ENCODE data around the gene EHHADH. TPM values are rescaled to one million over a fixed set of nuclear protein-coding genes. Genes with fewer than 3 reads are reported as not detected.

The EHHADH gene
- total and polyA plus RNA-seq, 9 of the 15 experiments (the other 6 are each of a cell fraction or from before 2014, with no cell fraction given), result 3.6 to 6.4 (median 5.4) TPM

GRCh38 chr3:185172086-185173049 lies 81.5 kb downstream of the EHHADH start:
- ATAC-seq (no peak), DNase-seq (ENCODE audit: extremely low read depth in 1 of 4, low spot score in 3 of 4) (no peak), FAIRE-seq (no peak)
- ChIA-PET CTCF (ENCODE audit: low intra/inter-chr PET ratio) (no interaction called here), POLR2A (interaction anchor here (1.0 to 1.5 kb wide), 3 partner anchors 10 to 429 kb away, joined by 3 to 6 read pairs (median 3); no protein-coding TSS in a partner anchor)
- H3K27ac ChIP-seq (ENCODE audit: extremely low read depth, low read depth, low read length), result no peak overlapping the region
- in situ Hi-C loops (cut with MboI) (no loop called here), intact Hi-C loops (cut with micrococcal nuclease) (no loop called here)
- no peak overlapping the region for H3K9ac ChIP-seq (ENCODE audit: insufficient read depth in 1 of 2, low read depth in 2 of 2, low read length in 2 of 2)
- no peaks in the 10 kb centered on the region for H3K9me3 ChIP-seq (replicated peaks; ENCODE audit: control insufficient read depth, insufficient read depth, low read depth, low read length)
- H3K79me2 ChIP-seq (ENCODE audit: control insufficient read depth, insufficient read depth, low read length), result no peaks in the 10 kb centered on the region
- H3K9me1 ChIP-seq (ENCODE audit: control insufficient read depth, insufficient read depth, low read length), result no peaks in the 10 kb centered on the region
- no peak overlapping the region for H3K4me3 ChIP-seq
- peak overlapping the region; percentile 63 for H2AFZ ChIP-seq (ENCODE audit: low read depth, low read length)
- no peaks in the 10 kb centered on the region; a peak in 1 of 5 replicates for H3K27me3 ChIP-seq (ENCODE audit: control insufficient read depth in 2 of 2, insufficient read depth in 2 of 2, low read length in 2 of 2)
- BruUV-seq (replicated peaks), result no TSS peak
- no peaks in the 10 kb centered on the region for H3K36me3 ChIP-seq (ENCODE audit: control insufficient read depth, insufficient read depth, low read length)
- no peak overlapping the region; the same call in 1 of the 2 replicates for H3K4me2 ChIP-seq (ENCODE audit: insufficient read depth, low read length)
- 38% methylated on average over 11 of the region's 11 CpGs for WGBS (ENCODE audit: insufficient coverage, low coverage, missing lambda C conversion rate)
- peaks cover 7 to 13% of the 10 kb centered on the region in 2 experiments; a peak in 4 of 5 replicates for H3K4me1 ChIP-seq (replicated peaks in 1 of 2; ENCODE audit: control insufficient read depth in 2 of 2, insufficient read depth in 2 of 2, low read length in 2 of 2)
- no peaks in the 10 kb centered on the region for H4K20me1 ChIP-seq (replicated peaks; ENCODE audit: control insufficient read depth, insufficient read depth, low read length)
- TF ChIP-seq DDX20 (tag; IDR thresholded peaks at IDR 0.05; ENCODE audit: low read depth) (no peak), HDAC3 (IDR thresholded peaks at IDR 0.05; ENCODE audit: borderline replicate concordance, partially characterized antibody) (no peak), FOSL1 (tag; conservative IDR thresholded peaks at IDR 0.05) (no peak), STAT5A (IDR thresholded peaks at IDR 0.05; ENCODE audit: borderline replicate concordance, low read length) (no peak), MEIS2 (IDR thresholded peaks at IDR 0.05; ENCODE audit: partially characterized antibody) (no peak), RBM14 (IDR thresholded peaks at IDR 0.05; ENCODE audit: borderline replicate concordance, insufficient read depth, low read depth, low read length) (no peak), SAFB2 (IDR thresholded peaks at IDR 0.05; ENCODE audit: borderline replicate concordance, low read depth, low read length, severe bottlenecking) (no peak), NR2C2 (CRISPR knock-in tag; IDR thresholded peaks at IDR 0.05) (no peak), NR2C2 (tag; IDR thresholded peaks at IDR 0.05) (no peak), ASH1L (IDR thresholded peaks at IDR 0.05; ENCODE audit: borderline replicate concordance, low read depth, partially characterized antibody) (no peak), HDAC6 (IDR thresholded peaks at IDR 0.05; ENCODE audit: low read depth, low read length) (no peak), ZNF318 (IDR thresholded peaks at IDR 0.05; ENCODE audit: borderline replicate concordance in 1 of 2, low read depth in 1 of 2) (no peak)

Measured in K562 (cell line).